Transverse colon (tissue), 4 donors: ENCODE results near the gene ADGRG3. TPM values are rescaled to one million over a fixed set of nuclear protein-coding genes. Genes with fewer than 3 reads are reported as not detected.

Experiments
- DNase-seq: peaks from one replicate; pipeline ENCODE4 v3.0.0-alpha.2; 2019
- H3K27ac ChIP-seq, 4 donors: fragments of 200-600 bp; sonication (generic); 2 replicates each; pipeline ENCODE4 v1.5.1; 2016 to 2018; ENCODE audit warnings: inconsistent platforms in 4 of 4
- H3K27me3 ChIP-seq: fragments of 200-600 bp; sonication (generic); 2 replicates; pipeline ENCODE4 v1.5.1; 2017; ENCODE audit warnings: inconsistent platforms
- H3K36me3 ChIP-seq, 4 donors: fragments of 200-600 bp; sonication (generic); 2 replicates each; pipeline ENCODE4 v1.5.1; 2017 to 2019; ENCODE audit warnings: inconsistent platforms in 4 of 4
- H3K4me1 ChIP-seq, 4 donors: fragments of 200-600 bp; sonication (generic); 2 replicates each; pipeline ENCODE4 v1.5.1; 2017 to 2020; ENCODE audit warnings: inconsistent platforms in 4 of 4
- H3K4me3 ChIP-seq, 4 donors: fragments of 200-600 bp; sonication (generic); 1 replicate in 1 of 4; 2 replicates in 3 of 4; pipeline versions ENCODE4 v1.5.1 to v1.6.1; 2017 to 2019; ENCODE audit warnings: inconsistent platforms in 4 of 4
- H3K9me3 ChIP-seq, 2 donors: fragments of 200-600 bp; sonication (generic); 2 replicates each; pipeline ENCODE4 v1.5.1; 2017 to 2019; ENCODE audit warnings: inconsistent platforms in 2 of 2
- CTCF ChIP-seq, 5 experiments: fragments of 200-600 bp in 3 of 5; fragments of 450-650 bp in 2 of 5; sonication (generic) in 3 of 5; IDR thresholded peaks; 1 replicate in 2 of 5; 2 replicates in 3 of 5; pipeline ENCODE4 v1.5.1; 2016 to 2017; ENCODE audit warnings: antibody characterized with exemption in 5 of 5, inconsistent platforms in 3 of 5, mild to moderate bottlenecking in 2 of 5, moderate library complexity in 1 of 5
- EP300 ChIP-seq: sonication (generic); formaldehyde crosslinking; IDR thresholded peaks from one replicate; pipeline ENCODE4 v1.6.1; 2017; ENCODE audit warnings: antibody characterized with exemption, low read depth
- POLR2A ChIP-seq: fragments of 450-650 bp; IDR thresholded peaks from one replicate; pipeline ENCODE4 v1.6.1; 2016; ENCODE audit warnings: antibody characterized with exemption, mild to moderate bottlenecking, moderate library complexity
- POLR2AphosphoS5 ChIP-seq, 3 donors: sonication (generic); formaldehyde crosslinking; IDR thresholded peaks; one replicate each; pipeline ENCODE4 v1.6.1; 2016; ENCODE audit warnings: antibody characterized with exemption in 3 of 3
- WGBS, 2 donors: methylation state at CpG; one replicate each; pipeline ENCODE4 v1.1.5; 2018; ENCODE audit warnings: low coverage in 1 of 2; 5-methylcytosine and 5-hydroxymethylcytosine counted together
- in situ Hi-C, 4 donors: fragments of 200-750 bp; cut with MboI; loops; one replicate each; pipeline versions ENCODE4 v1.15.0 to v1.15.1; 2017; ENCODE audit warnings: low sequenced_read_pairs in 3 of 4, low pct_ligation_motif_present in 1 of 4, low pct_unique_long_range_greater_than_20kb in 1 of 4
- intact Hi-C: fragments of 100-400 bp; cut with DNase I; formaldehyde crosslinking; loops from one replicate; pipeline ENCODE4 v1.15.1; 2023; ENCODE audit warnings: low total_unique reads
- total RNA-seq, 4 donors: library from RNA; depleted of rRNA; stranded (reverse); fragments of >200 nt; gene quantifications; one replicate each; pipeline ENCODE4 v1.1.0, GENCODE V29; 2016

Gene ADGRG3
- total RNA-seq, 4 donors from 2014 or later: 1.5 to 2.7 (median 2.2) TPM; not detected in 1

- no peaks in the 10 kb centered on the region for H3K27me3 ChIP-seq
- H3K4me3 ChIP-seq: no peak overlapping the region
- no peaks in the 10 kb centered on the region for H3K9me3 ChIP-seq
- intact Hi-C loops: no loop called here
- DNase-seq: no peak
- H3K36me3 ChIP-seq: no peaks in the 10 kb centered on the region
- TF ChIP-seq POLR2AphosphoS5 (IDR thresholded peaks at IDR 0.05) (no peak), CTCF (IDR thresholded peaks at IDR 0.05) (no peak), POLR2A (no peak), EP300 (no peak)
- no peaks in the 10 kb centered on the region for H3K4me1 ChIP-seq
- in situ Hi-C loops: loop anchor here in 1 of 4 donors (10.0 kb wide), 1 partner anchor 59 kb away; no protein-coding TSS in a partner anchor
- no peak overlapping the region for H3K27ac ChIP-seq
- 77% methylated on average over 16 of the region's 16 CpGs; no CpG with 5 or more reads in 1 of the 2 donors for WGBS, 2 donors
Observed at GRCh38 chr16:57653936-57654335, 14.2 kb upstream of the ADGRG3 start.

- Histone ChIP-seq H3K36me3 (no peaks in the 10 kb centered on the region), H3K9me3 (no peaks in the 10 kb centered on the region), H3K4me3 (no peak overlapping the region), H3K4me1 (no peaks in the 10 kb centered on the region), H3K27me3 (no peaks in the 10 kb centered on the region), H3K27ac (no peak overlapping the region)
- intact Hi-C loops (no loop called here), in situ Hi-C loops (loop anchor here in 1 of 4 donors (10.0 kb wide), 1 partner anchor 62 kb away; no protein-coding TSS in a partner anchor)
- no peak for DNase-seq
- TF ChIP-seq POLR2A (no peak), EP300 (no peak), CTCF (IDR thresholded peaks at IDR 0.05) (no peak)
- 81 to 92% methylated on average over 3 to 11 of the region's 11 CpGs for WGBS, 2 donors
Observed at GRCh38 chr16:57656342-57656955, 11.7 kb upstream of the ADGRG3 start.

- whole genome bisulfite sequencing, 2 donors: 80 to 95% methylated on average over 1 to 13 of the region's 13 CpGs
- no peaks in the 10 kb centered on the region for H3K9me3 ChIP-seq
- no peak for TF ChIP-seq POLR2A
- no peak for TF ChIP-seq EP300
- no peak for TF ChIP-seq CTCF (IDR thresholded peaks at IDR 0.05)
- TF ChIP-seq POLR2AphosphoS5 (IDR thresholded peaks at IDR 0.05): no peak
- intact Hi-C loops: no loop called here
- H3K4me1 ChIP-seq: no peaks in the 10 kb centered on the region
- H3K36me3 ChIP-seq: no peaks in the 10 kb centered on the region
- no peak for DNase-seq
- H3K27ac ChIP-seq: no peak overlapping the region
- H3K4me3 ChIP-seq: no peak overlapping the region
- in situ Hi-C loops: loop anchor here in 1 of 4 donors (10.0 kb wide), 1 partner anchor 62 kb away; no protein-coding TSS in a partner anchor
- H3K27me3 ChIP-seq: no peaks in the 10 kb centered on the region
Observed at GRCh38 chr16:57657228-57657627, 10.9 kb upstream of the ADGRG3 start.

GRCh38 chr16:57658130-57658877, 9.8 kb upstream of the ADGRG3 start:
- Histone ChIP-seq H3K9me3 (no peaks in the 10 kb centered on the region), H3K4me1 (no peaks in the 10 kb centered on the region), H3K27me3 (no peaks in the 10 kb centered on the region), H3K27ac (no peak overlapping the region), H3K4me3 (no peak overlapping the region), H3K36me3 (no peaks in the 10 kb centered on the region)
- intact Hi-C loops: no loop called here
- WGBS, 2 donors: 50 to 82% methylated on average over 2 to 10 of the region's 10 CpGs
- in situ Hi-C loops: loop anchor here in 1 of 4 donors (10.0 kb wide), 1 partner anchor 64 kb away; no protein-coding TSS in a partner anchor
- DNase-seq: no peak
- TF ChIP-seq POLR2AphosphoS5 (IDR thresholded peaks at IDR 0.05): no peak
- TF ChIP-seq EP300: no peak
- TF ChIP-seq POLR2A: no peak
- TF ChIP-seq CTCF (IDR thresholded peaks at IDR 0.05): no peak
